Limb (tissue), 2 donors: ENCODE results near the gene PARD3B.

ENCODE experiments used
- DNase-seq, 2 donors: peaks; one replicate each; pipeline ENCODE4 v3.0.0-alpha.2; 2016; ENCODE audit errors: extremely low spot score in 2 of 2

PARD3B gene

GRCh38 chr2:205053827-205054410 lies 508.6 kb downstream of the PARD3B start:
- DNase-seq, result no peak

DNA sequence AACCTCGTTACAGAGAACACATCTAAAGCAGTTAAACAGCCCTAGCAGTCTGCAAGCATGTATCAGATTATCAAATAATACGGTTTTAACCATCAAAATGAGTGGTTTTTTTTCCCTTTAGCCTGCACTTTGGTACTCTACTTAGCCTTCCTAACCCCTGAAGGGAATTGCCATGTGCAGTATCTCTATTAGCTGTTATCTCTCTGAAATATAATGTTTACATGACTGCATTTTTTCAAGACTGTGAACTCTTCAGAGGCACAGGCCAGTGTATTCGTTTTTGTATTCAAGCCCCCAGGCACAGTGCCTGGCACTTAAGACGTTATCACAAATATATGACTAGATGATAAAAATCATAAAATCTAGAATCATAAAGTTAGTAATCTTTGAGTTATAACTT lies 509.5 kb downstream of the PARD3B start:
- no peak for DNase-seq

GRCh38 chr2:205055251-205055650 lies 510.0 kb downstream of the PARD3B start:
- DNase-seq, result no peak

- no peak for DNase-seq
Observed at GRCh38 chr2:205056151-205056561, 510.9 kb downstream of the PARD3B start.

GRCh38 chr2:205058409-205058808 lies 513.1 kb downstream of the PARD3B start:
- no peak for DNase-seq

GRCh38 chr2:205060269-205060668 lies 515.0 kb downstream of the PARD3B start:
- DNase-seq, result no peak

- no peak for DNase-seq
Observed at GRCh38 chr2:205066081-205066480, 520.8 kb downstream of the PARD3B start.

- DNase-seq, result no peak
Observed at GRCh38 chr2:205069928-205070327, 524.7 kb downstream of the PARD3B start.

DNA sequence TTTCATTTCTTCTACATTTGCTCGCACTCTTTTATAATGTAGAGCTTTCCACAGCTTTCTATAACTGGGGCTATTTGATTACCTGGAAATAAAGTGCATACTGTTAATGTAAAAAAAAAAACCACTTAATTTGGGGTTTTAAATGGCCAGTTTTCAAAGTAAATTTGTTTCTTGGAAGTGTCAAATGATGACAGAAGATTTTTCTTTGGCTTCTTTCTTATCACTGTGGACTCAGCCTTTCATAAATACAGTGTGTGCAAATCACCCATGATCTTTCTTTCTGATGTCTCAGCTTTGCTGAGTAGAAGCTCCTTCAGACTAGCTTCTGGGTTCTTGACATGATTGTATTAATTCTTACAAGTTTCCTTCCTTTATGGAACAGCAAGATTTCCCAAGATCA lies 525.6 kb downstream of the PARD3B start:
- DNase-seq, result no peak

DNA sequence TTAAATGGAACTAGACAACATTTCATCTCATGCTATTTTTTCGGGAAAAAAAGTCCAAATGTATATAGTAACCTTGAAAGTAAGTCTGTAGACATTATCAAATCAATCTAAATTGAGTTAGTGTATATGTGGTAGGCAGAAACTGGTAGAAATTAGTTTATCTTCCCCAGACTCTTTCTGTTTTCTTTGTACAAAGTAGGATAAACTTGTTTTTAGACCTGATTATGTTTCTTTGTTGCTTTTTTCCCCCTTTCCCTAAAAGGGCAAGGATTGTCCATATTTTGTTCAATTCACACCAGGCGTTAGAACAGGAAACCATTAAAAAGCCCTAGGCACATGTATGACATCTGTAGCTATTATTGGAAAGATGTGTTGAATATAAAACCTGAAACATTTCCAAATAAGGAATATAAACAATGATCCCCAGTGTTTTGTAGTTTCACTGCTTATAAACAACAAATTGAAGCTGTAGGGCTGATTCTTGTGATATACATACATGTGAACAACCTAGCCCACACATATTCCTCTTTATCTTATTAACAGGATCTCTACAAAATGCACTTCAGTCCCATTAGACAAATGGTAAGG lies 528.3 kb downstream of the PARD3B start:
- peak in 1 of 2 donors; percentile 27 for DNase-seq

- DNase-seq, result no peak
Observed at GRCh38 chr2:205076405-205076804, 531.1 kb downstream of the PARD3B start.

GRCh38 chr2:205077159-205077558 lies 531.9 kb downstream of the PARD3B start:
- DNase-seq, result no peak

DNA sequence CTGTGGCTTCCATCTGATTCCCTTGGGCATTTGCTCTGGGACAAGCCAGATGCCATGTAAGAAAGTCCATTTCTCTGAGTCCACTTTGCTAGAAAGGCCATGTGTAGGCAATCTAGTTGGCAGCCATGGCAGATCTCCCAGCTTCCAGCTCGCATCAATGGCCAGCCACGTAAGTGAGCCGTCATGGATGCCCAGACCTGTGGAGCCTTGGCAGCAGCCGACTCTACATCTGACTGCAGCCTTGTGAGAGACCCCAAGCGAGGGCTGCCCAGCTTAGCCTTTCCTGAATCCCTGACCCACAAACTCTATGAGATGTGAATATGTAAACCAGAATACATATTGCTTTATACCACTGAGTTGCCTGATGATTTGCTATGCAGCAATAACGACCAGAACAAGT lies 533.5 kb downstream of the PARD3B start:
- DNase-seq, result no peak

- no peak for DNase-seq
Observed at GRCh38 chr2:205079173-205079572, 533.9 kb downstream of the PARD3B start.

GRCh38 chr2:205086662-205087061 lies 541.4 kb downstream of the PARD3B start:
- no peak for DNase-seq

- no peak for DNase-seq
Observed at GRCh38 chr2:205087862-205088261, 542.6 kb downstream of the PARD3B start.

DNA sequence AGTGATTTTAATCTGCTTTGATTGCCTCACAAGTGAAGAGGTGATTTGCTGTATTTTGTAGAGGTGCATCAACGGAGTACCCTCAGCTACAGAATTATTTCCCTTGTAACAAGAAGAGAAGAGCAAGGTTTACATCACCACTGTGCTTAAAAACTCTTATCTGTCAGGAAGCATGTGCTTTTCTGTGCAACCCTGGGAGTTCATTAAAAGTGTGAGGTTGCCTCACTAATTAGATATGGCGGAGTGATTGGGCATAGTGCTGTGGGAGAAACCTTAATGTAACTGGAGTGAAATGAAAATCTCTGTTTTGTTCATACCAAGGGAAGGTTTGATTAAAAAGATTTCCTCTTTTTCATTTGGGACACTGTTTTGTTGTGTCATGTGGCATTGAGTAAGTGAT lies 544.7 kb downstream of the PARD3B start:
- no peak for DNase-seq

DNA sequence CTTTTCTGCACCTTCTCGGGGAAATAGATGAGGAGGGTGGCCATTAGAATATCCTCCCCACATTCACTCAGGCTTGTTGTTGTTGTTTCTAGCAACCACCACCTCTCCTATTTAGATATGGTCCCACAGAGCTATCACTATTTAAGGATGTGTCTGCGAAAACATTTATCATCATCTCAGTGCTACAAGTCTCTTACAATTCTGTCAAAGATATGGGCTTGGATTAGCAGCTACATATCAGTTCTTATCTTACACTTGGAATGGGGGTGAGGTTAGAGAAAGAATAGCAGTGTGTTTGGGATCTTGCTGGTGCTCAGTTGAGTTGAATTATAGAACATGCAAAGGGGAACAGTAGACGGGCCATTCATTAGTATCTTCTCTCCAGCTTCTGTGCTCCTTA lies 546.1 kb downstream of the PARD3B start:
- no peak for DNase-seq

DNA sequence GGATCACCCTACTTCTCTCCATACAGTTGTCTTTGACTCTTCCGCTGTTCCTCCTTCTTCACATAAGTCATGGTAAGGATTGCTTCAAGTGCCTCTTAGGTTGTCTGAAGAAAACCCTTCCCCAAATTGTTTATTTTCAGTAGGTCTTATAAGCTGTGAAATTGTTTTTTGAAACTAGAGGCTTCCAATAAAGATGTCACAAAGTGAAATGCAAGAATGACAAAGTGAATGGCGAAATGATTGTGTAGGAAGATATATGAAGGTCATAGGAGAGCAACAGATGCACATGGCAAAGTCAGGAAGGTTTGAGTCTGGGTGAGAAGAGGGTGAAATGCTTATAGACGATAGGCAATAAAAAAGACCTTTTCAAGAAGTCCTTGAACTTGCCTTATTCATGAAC lies 548.8 kb downstream of the PARD3B start:
- DNase-seq, result no peak

DNA sequence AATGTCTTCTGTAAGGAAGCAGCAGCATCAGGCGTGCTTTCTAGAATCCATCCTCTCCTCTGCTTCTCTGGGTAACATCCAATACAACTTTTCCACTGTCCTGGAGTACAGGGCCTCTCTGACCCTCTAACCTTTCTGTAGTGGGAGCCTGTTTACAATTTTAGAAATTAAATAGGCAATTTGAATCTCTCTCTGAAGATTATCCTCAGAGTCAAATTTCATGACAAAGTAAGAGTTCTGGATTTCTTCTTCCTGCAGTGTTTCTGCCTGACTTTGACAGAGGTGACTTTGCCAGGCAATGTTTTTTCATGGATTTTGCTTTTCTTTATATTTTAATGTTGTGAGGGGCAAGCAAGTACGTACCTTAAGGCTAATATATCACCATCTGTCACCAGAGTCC lies 558.4 kb downstream of the PARD3B start:
- DNase-seq, result no peak

- DNase-seq, result no peak
Observed at GRCh38 chr2:205107810-205108209, 562.5 kb downstream of the PARD3B start.

DNA sequence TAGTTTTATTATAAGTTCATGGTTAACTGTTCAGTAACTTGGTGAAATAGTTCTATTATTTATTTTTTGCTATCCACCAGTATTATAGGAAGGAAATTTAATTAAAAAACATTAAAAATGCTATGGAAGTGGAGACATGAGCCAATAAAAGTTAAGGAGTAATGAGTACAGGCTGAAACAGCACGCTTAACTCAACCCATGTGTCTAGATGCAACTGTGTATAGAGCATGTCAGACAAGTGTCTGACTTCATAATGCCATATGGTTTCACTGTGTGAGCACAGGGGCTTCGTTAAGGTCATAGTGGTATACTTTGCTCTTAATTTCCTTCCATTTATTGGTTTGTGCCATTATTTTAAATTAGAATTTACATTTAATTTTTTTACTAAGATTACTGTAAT lies 570.2 kb downstream of the PARD3B start:
- no peak for DNase-seq

DNA sequence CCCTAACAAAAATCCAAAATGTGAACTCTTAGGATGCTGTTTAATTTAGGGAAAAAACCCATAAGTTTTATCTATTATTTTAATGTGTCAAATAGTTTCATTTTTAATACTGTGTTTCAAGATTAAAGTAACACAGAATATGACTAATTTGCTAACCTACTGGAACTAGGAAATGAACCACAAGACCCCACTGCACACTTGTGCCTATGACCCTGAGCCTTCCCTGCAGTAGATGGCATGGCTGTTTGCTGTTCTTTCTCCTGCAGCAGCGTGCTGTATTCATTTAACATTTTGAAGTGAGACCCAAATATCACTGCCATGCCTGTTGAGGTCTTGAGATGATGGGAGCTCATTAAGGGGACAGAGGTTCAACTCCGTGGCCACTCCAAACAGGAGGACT lies 571.9 kb downstream of the PARD3B start:
- DNase-seq, result no peak

DNA sequence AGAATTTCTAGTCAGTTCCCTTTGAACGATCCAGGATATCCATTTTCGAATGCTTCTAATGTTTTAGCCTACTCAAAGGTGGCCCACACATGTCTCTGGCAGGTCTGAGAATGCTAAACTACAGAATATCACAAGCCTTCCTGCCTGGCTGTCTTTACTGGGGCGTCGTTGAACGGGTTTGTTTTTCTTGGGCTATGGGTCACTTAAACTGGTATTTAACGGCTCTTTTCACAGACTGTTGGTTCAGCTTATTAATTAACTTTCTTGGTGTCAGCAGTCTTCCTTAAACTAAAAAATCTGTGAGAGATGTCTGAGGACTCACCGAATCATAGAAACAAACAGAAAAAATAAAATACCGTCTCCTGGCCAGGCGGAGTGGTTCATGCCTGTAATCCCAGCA lies 573.9 kb downstream of the PARD3B start:
- DNase-seq, result no peak
